Activated CD4-positive, alpha-beta T cell treated with anti-CD3 and anti-CD28 coated beads, Interleukin-2, amount 50 U/mL, for 24 hours (primary cell): ENCODE measurements around the gene CBX4.
"Not testable (repeated sequence)": the region's sequence is repeated elsewhere in the genome, so short reads cannot be mapped to it uniquely, and the experiment has no call there.

Source experiments
- DNase-seq, 2 donors: peaks; one replicate each; pipeline ENCODE4 v3.0.0-alpha.2; 2020; ENCODE audit warnings: low read depth in 1 of 2, low spot score in 1 of 2

Gene CBX4

DNA sequence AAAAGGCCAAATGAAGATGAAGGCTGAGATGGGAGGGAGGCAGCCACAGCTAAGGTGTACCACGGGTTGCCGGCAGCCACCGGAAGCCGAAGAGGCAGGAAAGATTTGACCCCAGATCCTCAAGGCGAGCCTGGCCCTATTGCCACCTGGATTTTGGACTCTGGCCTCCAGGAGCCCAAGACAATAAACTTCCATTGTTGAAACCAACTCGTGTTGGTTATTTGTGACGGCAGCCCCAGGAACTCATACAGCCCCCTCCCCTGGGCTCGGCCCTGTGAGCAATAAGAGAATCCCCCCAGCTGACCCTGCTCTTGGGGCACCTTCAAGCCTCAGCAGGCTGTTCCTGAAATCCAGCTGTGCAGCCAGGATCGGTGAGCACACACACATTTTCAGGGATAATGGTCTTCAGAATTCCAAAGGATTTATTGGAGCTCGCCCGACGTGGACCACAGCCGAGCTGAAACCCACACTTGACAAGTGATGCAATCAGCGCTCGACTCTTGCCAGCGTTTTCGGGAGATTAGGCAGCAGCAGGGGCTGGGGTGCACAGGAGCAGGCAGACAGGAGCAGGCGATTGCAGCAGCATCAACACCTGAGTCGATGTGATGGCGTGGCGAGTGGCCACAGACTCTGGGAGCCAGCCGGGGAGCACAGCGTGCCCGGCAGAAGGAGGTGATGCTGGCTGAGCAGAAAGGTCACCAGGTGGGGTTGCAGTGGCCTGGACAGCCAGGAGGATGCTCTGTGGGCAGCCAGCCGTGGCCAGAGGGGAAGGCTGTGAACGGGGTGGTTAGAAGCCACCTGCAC, 22.4 kb upstream of the CBX4 start:
- no peak for DNase-seq

DNA sequence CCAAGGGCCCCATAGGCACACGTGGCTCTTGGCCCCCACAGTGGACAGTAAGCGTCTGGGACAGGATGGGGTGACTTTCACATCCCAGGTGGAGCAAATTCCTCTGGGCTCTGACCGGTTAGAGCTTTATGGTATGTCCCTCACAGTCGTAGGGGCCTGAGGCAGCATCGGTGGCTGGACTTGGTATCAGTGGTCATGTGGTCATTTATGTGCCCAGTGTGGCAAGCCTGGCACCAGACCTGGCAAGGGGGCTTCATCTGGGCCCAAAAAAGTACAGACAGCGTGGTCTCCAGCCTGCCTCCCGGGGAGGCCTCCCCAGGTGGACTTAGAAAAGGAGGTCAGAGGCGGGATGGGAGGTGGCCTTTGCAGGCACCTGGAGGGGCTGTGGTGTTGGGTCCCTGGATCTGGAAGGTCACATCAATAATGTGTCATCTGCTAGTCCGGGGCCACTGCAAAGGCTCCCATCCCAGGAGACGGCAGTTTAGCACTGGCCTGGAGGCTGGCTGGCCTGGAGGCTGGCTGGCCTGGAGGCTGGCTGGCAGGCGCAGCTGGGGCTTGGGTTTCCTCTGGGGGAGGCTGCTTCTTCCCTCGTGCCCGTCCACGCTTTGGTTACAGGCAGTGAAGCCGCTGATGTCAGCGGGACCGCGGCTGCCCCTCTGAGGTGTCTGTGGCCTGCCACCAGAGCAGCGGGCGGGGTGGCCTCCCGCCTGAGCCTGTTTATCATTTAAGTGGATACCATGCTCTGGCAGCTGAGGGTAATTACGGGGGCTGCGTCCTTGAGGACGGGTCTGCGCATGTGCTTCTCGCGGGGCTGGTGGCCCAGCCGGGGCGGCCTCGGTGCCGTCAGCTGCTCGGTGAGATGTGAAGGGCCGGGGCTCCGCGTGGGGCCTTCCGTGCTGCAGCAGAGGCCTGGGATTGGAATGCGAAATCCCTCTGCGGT, 20.7 kb upstream of the CBX4 start:
- no peak for DNase-seq

DNA sequence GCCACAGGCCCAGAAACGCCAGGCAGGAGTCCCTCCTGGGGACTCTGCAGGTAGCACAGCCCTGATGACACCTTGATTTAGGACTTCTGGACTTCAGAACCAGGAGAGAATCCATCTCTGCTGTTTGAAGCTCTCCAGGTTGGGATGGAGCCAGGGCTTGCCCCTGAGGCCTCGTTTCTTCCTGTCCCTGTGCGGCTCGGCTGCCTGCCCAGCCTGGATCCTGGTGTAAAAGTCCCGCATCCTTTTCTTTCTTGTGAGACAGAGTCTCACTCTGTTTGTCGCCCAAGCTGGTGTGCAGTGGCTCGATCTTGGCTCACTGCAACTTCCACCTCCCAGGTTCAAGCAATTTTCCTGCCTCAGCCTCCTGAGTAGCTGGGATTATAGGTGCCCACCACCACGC, 17.9 kb upstream of the CBX4 start:
- no peak for DNase-seq

DNA sequence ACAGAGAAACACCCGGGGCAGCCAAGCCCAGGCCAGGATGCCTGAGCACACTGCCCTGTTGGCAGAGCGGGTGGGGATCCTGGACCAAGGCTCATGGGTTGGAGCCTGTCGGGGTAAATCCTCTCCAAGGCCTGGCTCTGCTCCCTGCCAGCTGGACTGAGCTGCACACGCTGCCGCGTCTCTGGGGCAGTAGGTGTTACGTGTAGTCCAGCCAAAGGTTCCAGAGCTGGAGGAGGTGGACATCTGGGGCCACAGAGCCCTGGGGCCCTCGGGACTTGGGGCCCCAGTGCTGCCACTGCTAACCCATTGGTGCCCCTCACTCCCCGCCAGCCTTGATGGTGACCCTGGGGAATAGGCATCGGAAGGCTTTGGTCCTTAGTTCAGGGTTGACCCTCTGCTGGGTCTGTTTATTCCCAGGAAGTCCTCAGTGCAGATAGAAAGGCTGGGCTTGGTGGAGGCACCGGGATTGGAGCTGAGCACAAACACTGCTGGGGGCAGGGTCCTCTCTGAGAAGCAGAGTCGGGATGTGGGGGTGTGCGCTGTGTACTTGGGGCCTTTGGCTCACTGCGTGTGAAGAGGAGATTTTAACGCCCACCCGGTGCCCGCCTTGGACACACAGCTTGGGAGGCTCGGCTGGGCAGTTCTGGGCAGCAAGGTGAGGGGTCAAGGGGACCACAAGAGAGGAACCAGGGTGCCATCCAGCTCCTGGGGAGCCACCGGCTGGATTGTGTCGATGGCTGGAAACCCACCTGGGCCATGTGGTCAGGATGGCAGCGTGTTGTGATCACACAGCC, 16.3 kb upstream of the CBX4 start:
- no peak for DNase-seq

DNA sequence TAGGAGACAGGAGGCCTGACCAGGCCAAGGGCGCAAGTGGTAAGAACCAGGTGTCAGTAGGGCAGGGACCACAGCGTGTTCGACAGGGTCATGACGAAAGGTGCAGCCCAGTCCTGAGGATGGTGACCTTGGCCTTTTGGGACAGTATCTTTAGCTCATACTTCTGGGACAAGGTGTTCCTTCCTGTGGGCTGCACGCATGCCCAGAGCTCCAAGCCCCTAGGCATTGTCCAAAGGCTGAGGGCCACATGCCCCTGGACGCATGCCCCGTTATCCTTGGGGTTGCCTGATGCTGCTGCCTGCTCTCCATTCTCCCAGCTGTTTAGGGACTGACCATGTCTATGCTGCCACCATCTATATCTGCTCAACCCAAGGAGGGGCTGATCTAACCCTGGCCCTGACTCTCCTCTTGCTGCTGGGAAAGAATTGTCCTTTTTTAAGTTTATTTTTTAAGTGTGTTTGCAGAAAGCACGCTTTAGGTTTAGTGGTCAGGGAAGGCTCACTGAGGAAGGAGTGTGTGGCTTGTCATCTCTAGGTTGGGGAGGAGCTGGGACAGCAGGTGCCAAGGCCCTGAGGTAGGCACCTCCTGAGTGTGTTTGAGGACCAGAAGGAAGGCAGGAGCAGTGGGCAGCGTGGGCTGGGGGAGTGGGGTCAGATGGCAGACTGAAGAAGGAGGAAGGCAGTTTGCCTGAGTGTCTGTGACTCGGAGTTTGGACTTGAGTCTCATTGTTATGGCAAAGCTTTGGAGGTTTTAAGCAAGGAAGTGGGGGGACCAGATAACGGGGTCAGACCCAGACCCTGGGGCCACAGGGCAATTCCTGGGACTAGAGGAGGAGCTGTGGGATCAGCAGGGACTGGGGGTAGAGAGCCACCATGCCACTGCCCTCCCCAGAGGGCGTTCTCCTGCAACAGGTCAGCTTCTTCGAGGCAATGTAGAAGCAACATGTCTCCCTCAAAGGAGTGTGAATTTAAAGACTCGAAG, 15.1 kb upstream of the CBX4 start:
- DNase-seq: no peak

DNA sequence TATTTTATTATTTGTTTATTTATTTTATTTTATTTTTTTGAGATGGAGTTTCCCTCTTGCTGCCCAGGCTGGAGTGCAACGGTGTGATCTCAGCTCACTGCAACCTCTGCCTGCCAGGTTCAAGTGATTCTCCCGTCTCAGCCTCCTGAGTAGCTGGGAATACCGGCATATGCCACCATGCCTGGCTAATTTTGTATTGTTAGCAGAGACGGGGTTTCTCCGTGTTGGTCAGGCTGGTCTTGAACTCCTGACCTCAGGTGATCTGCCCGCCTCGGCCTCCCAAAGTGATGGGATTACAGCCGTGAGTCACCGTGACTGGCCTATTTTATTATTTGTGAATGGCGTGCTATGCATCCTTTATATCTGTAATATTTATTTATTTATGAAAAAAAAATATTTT, 13.9 kb upstream of the CBX4 start:
- DNase-seq: not testable (repeated sequence)

GRCh38 chr17:79852748-79853147, 13.5 kb upstream of the CBX4 start:
- DNase-seq: no peak

GRCh38 chr17:79851461-79851817, 12.2 kb upstream of the CBX4 start:
- DNase-seq: no peak

DNA sequence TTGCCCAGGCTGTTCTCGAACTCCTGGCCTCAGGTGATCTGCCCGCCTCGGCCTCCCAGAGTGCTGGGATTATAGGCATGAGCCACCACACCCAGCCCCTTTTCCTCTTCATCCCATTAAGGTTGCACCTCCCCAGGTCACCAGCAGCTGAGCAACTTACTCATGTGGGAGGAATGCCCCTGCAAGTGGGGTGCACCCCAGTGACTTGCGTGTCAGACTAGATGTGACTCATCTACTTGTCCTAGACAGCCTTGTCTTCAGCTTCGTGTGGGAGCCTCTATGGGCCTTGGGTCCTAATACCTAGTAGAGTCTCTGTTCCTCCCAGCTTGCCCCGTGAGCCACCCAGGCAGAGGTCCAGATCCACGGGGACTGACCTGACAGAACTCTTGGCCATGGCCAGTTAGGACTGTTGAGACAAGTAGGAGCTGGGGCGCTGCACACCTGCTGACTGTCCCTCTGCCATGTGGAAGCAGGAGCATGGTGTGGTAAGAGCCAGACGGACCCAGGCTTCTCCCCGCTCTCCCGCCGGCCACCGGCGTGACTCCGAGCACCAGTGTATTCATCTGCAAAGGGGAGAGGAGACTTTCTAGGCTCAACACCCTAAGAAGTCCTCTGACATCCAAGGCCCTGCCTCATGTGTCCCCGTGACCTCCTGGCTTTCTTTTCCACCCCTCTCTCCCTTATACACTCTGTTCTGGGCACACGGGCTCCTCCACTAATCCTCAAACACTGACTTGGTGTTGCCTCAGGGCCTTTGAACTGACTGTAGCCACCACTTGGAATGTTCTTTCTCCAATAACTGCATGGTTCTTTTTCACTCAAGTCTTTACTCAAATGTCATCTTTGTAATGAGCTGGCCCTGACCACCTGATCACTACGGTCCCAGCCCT, 11.6 kb upstream of the CBX4 start:
- no peak for DNase-seq

GRCh38 chr17:79849953-79850352, 10.7 kb upstream of the CBX4 start:
- DNase-seq: no peak

GRCh38 chr17:79848370-79848766, 9.1 kb upstream of the CBX4 start:
- no peak for DNase-seq

DNA sequence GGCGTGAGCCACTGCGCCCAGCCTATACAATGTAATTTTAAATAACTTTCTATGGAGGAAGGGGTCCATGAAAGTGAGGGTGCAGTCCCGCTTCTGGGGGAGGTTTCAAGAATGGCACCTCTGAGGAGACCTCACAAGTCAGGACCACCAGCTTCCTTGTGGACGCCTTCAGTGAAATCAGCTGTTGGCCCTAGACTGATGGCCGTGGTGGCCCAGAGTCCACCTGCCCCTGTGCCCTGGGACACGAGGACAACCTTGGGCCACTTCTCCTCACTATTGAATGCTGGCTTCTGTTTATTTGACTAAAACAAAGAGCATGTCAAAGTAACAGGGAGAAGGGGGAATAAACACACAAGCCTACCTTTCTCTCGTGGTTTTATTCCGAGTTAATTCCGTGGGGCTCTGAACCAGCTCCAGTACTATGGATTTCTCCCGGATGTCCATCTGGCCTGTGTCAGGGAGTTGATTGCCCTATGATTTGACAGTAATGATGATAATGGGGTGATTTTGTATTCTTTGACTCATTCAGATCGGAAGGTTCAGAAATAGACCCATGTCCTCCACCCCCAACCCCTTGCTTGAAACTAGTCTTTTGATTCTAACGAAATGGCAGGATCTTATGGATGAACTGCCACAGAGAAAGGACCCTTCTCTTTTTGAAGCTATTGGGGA, 8.6 kb upstream of the CBX4 start:
- DNase-seq: no peak

- DNase-seq: no peak
Observed at GRCh38 chr17:79845601-79845949, 6.3 kb upstream of the CBX4 start.

GRCh38 chr17:79844869-79845600, 5.8 kb upstream of the CBX4 start:
- DNase-seq: peak in 1 of 2 donors; percentile 27

DNA sequence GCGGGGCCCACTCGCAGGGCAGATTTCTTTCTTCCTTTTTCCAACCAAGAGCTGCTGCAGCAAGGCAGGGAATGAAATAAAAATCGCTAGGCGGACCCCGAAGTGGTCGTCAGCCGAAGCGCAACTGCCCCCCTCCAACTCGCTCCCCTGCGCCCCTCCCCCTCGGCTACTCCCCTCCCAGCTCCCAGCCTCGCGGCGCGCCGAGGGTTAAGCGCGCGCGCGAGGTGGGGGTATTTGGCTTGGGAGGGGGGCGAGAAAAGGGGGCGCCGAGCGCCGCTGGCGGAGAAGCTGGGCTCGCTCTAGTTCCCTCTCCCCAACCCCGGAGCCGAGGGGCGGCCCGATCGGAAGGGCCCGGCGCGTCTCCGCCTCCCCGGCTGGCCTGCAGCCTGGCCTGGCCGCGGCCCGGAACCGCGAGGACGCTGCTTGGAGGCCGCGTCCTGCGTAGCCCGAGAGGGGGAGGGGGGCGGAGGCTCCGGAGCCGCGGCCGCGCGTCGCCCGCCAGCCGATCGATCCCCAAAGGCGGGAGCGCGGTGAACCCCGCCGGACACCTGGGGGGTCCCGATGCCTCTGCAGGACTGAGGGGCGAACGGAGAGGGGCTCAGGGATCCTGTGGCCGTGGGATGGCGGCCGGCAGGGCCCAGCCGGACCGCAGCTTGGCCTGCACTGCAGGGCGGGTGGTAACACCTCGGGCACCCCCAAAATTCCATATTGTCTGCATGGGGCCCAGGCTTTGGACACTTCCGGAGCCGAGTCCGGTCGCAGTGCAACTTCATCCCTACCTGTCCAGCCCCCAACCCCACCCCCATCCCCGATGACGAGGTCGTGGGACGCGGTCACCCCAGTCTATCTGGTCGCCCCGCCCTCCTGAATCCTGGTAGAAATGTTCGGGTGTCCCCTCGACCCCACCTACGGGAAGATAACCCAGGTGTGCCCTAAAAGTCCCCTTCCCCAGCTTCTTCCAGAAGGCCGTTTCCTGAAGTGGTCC, 4.9 kb upstream of the CBX4 start:
- DNase-seq: no peak

DNA sequence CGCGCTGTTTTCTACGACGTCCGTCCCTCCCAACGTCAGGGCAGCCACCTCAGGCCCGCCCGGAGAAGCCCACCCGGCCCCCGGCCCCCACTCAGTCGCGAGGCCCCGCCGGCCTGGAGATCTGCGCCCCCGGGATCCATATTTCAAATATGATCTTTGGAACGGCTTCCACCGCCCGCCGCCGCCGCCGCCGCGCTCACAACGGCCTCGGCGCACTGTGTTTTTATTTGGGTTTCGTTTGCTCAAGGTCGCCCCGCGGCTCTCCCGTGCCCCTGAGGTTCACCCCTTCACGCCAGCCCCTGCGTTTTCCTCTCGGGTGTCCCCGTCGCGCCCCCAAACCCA, 4.2 kb upstream of the CBX4 start:
- no peak for DNase-seq
